Endothelial cell of umbilical vein (primary cell): ENCODE measurements around the gene DCHS2. TPM values are rescaled to one million over a fixed set of nuclear protein-coding genes. Genes with fewer than 3 reads are reported as not detected.

Experiments used
- BruUV-seq: library from RNA; stranded (reverse); fragments of 400-500 nt; replicated peaks from 2 replicates; lab custom pipeline; 2021; lab: Mats Ljungman, UMichigan
- CTCF ChIA-PET: fragments of 300-600, 350-600 bp; sonication (Branson Sonifier 250); formaldehyde crosslinking; loops from one replicate; lab custom pipeline; 2021; ENCODE audit warnings: antibody characterized with exemption, inconsistent platforms; lab: Charles Lee
- POLR2A ChIA-PET: fragments of 300-600, 350-600 bp; sonication (Branson Sonifier 250); formaldehyde crosslinking; loops from one replicate; lab custom pipeline; 2021; ENCODE audit warnings: antibody characterized with exemption, inconsistent platforms; lab: Charles Lee
- DNase-seq: peaks from one replicate; pipeline ENCODE4 v3.0.0-alpha.2; 2011; ENCODE audit warnings: low read depth, low spot score
- FAIRE-seq: peaks from 2 replicates; lab custom pipeline; 2011; peaks lifted over from hg19 to GRCh38; lab: Jason Lieb, UNC
- H2AFZ ChIP-seq: 2 replicates; pipeline ENCODE4 v1.6.0; 2012; ENCODE audit warnings: low read depth, low read length, control low read depth, inconsistent platforms
- H3K27ac ChIP-seq: 2 replicates; pipeline ENCODE4 v1.5.1; 2011; ENCODE audit warnings: low read depth, mild to moderate bottlenecking, control low read depth, low read length, moderate library complexity; ENCODE audit not compliant: insufficient read depth
- H3K27me3 ChIP-seq, 2 experiments: 2 replicates each; pipeline versions ENCODE4 v1.6.0 to v1.6.1; 2011; ENCODE audit warnings: low read length in 2 of 2, mixed read lengths in 1 of 2; ENCODE audit not compliant: control insufficient read depth in 2 of 2, insufficient read depth in 2 of 2
- H3K36me3 ChIP-seq, 2 experiments: 2 replicates in 1 of 2; 3 replicates in 1 of 2; pipeline ENCODE4 v1.5.1; 2011; ENCODE audit warnings: low read length in 2 of 2, mild to moderate bottlenecking in 1 of 2, moderate library complexity in 1 of 2; ENCODE audit not compliant: control insufficient read depth in 2 of 2, insufficient read depth in 2 of 2; ENCODE audit errors: extremely low read depth in 1 of 2
- H3K4me1 ChIP-seq: 3 replicates; pipeline ENCODE4 v1.5.1; 2011; ENCODE audit warnings: mild to moderate bottlenecking, low read length; ENCODE audit not compliant: control insufficient read depth, insufficient read depth; ENCODE audit errors: extremely low read depth
- H3K4me2 ChIP-seq: 2 replicates; pipeline ENCODE4 v1.6.1; 2011; ENCODE audit warnings: low read length, control low read depth, mixed read lengths; ENCODE audit not compliant: insufficient read depth
- H3K4me3 ChIP-seq, 3 experiments: fragments of 200-600 bp in 1 of 3; sonication (generic), shearing (Covaris generic) in 1 of 3; replicated peaks in 1 of 3; 2 replicates each; pipeline ENCODE4 v1.5.1; 2011 to 2016; ENCODE audit warnings: control low read depth in 3 of 3, low read length in 3 of 3, mild to moderate bottlenecking in 2 of 3, inconsistent platforms in 1 of 3, low read depth in 1 of 3, moderate library complexity in 1 of 3; ENCODE audit not compliant: insufficient read depth in 1 of 3
- H3K79me2 ChIP-seq: 2 replicates; pipeline ENCODE4 v1.6.0; 2012; ENCODE audit warnings: low read length, inconsistent platforms; ENCODE audit not compliant: control insufficient read depth, insufficient read depth
- H3K9ac ChIP-seq: replicated peaks from 2 replicates; pipeline ENCODE3; 2011; ENCODE audit warnings: low read length, control low read depth; ENCODE audit not compliant: insufficient read depth; ENCODE audit errors: extremely low read depth
- H3K9me1 ChIP-seq: replicated peaks from 3 replicates; pipeline ENCODE4 v1.6.0; 2011; ENCODE audit warnings: mild to moderate bottlenecking, low read length; ENCODE audit not compliant: control insufficient read depth, insufficient read depth; ENCODE audit errors: extremely low read depth
- H3K9me3 ChIP-seq: replicated peaks from 2 replicates; pipeline ENCODE4 v1.5.1; 2012; ENCODE audit warnings: low read length, inconsistent platforms; ENCODE audit not compliant: control insufficient read depth, insufficient read depth
- H4K20me1 ChIP-seq: replicated peaks from 2 replicates; pipeline ENCODE3; 2011; ENCODE audit warnings: mild to moderate bottlenecking, low read length; ENCODE audit not compliant: control insufficient read depth, insufficient read depth; ENCODE audit errors: extremely low read depth
- CTCF ChIP-seq, 2 donors: IDR thresholded peaks; 1 replicate in 1 of 2; 2 replicates in 1 of 2; pipeline ENCODE4 v1.5.1; 2011; ENCODE audit warnings: low read length in 2 of 2, mild to moderate bottlenecking in 2 of 2, moderate library complexity in 2 of 2, control low read depth in 1 of 2, inconsistent platforms in 1 of 2, low read depth in 1 of 2; ENCODE audit not compliant: insufficient read depth in 1 of 2; ENCODE audit errors: extremely low read depth in 1 of 2
- EZH2 ChIP-seq: IDR thresholded peaks from 2 replicates; pipeline ENCODE4 v1.6.1; 2012; ENCODE audit warnings: borderline replicate concordance, low read depth, mild to moderate bottlenecking, moderate library complexity, low read length, inconsistent platforms; ENCODE audit not compliant: severe bottlenecking
- FOS ChIP-seq: IDR thresholded peaks from 2 replicates; pipeline ENCODE4 v1.6.1; 2011; ENCODE audit warnings: mild to moderate bottlenecking, low read length, moderate library complexity, borderline replicate concordance; ENCODE audit not compliant: insufficient read depth
- GATA2 ChIP-seq: IDR thresholded peaks from 2 replicates; pipeline ENCODE4 v1.7.0; 2011; ENCODE audit warnings: low read depth, mild to moderate bottlenecking, moderate library complexity, mixed read lengths, low read length; ENCODE audit not compliant: insufficient read length, insufficient read depth
- JUN ChIP-seq: IDR thresholded peaks from 2 replicates; pipeline ENCODE4 v1.6.1; 2011; ENCODE audit warnings: borderline replicate concordance, low read depth; ENCODE audit not compliant: insufficient read length, insufficient read depth
- MAX ChIP-seq: IDR thresholded peaks from 2 replicates; pipeline ENCODE4 v1.6.1; 2011; ENCODE audit not compliant: insufficient read depth, insufficient read length
- MYC ChIP-seq: IDR thresholded peaks from one replicate; pipeline ENCODE4 v1.6.1; 2011; ENCODE audit warnings: mild to moderate bottlenecking, low read depth, low read length
- POLR2A ChIP-seq: IDR thresholded peaks from 2 replicates; pipeline ENCODE4 v1.6.1; 2012; ENCODE audit warnings: low read depth, mild to moderate bottlenecking, control low read depth, low read length
- POLR2AphosphoS5 ChIP-seq: IDR thresholded peaks from 2 replicates; pipeline ENCODE4 v1.6.1; 2012; ENCODE audit warnings: low read depth, mild to moderate bottlenecking, control low read depth, low read length, moderate library complexity; ENCODE audit not compliant: insufficient read depth
- dilution Hi-C: fragments of 300-500 bp; cut with MboI; formaldehyde crosslinking; loops from one replicate; pipeline ENCODE4 v1.15.0; 2019; ENCODE audit warnings: low sequenced_read_pairs; ENCODE audit not compliant: extremely low pct_ligation_motif_present
- intact Hi-C: fragments of 100-400 bp; cut with micrococcal nuclease; formaldehyde crosslinking; loops from one replicate; pipeline ENCODE4 v1.10.0; 2022
- polyA plus RNA-seq, 4 experiments: library from polyadenylated mRNA; depleted of rRNA in 3 of 4; stranded (reverse) in 3 of 4; unstranded in 1 of 4; fragments of >200 nt; gene quantifications; 2 replicates each; pipeline versions ENCODE4 v1.2.1 to v1.2.3, GENCODE V29; 2011 to 2012; ENCODE audit warnings: missing spikeins in 1 of 4
- total RNA-seq: library from RNA; stranded (reverse); gene quantifications from 2 replicates; pipeline ENCODE4 v1.2.3, GENCODE V29; 2021

DCHS2 gene
- total and polyA plus RNA-seq, 2 donors (not counting 3 experiments of a cell fraction or from before 2014, with no cell fraction given) = not detected

- TF ChIP-seq FOS (no peak), MAX (no peak), GATA2 (no peak), JUN (no peak), MYC (no peak), POLR2AphosphoS5 (no peak), CTCF (IDR thresholded peaks at IDR 0.05; ENCODE audit: extremely low read depth in 1 of 2, insufficient read depth in 1 of 2, low read depth in 1 of 2, low read length in 2 of 2) (no peak), EZH2 (no peak), POLR2A (no peak)
These were observed 36.9 kb downstream of the DCHS2 start for GRCh38 chr4:154454710-154455109.

More at GRCh38 chr4:154454710-154455109, 36.9 kb downstream of the DCHS2 start:
- Histone ChIP-seq H2AFZ (no peak overlapping the region), H3K4me1 (no peaks in the 10 kb centered on the region), H3K36me3 (no peaks in the 10 kb centered on the region), H4K20me1 (no peaks in the 10 kb centered on the region), H3K4me2 (no peak overlapping the region), H3K27ac (no peak overlapping the region), H3K9ac (no peak overlapping the region), H3K9me1 (no peaks in the 10 kb centered on the region), H3K4me3 (no peak overlapping the region), H3K9me3 (no peaks in the 10 kb centered on the region), H3K27me3 (no peaks in the 10 kb centered on the region), H3K79me2 (no peaks in the 10 kb centered on the region)
- DNase-seq (no peak), FAIRE-seq (no peak)
- dilution Hi-C loops = no loop called here
- ChIA-PET CTCF (no interaction called here), POLR2A (no interaction called here)
- intact Hi-C loops = no loop called here
- BruUV-seq = no TSS peak
